ENCODE results near the gene RBMXL3.
"Not testable (repeated sequence)": the region's sequence is repeated elsewhere in the genome, so short reads cannot be mapped to it uniquely, and the experiment has no call there.

RBMXL3 gene

GRCh38 chrX:115189110-115189509 is at the start of gene RBMXL3:
Gene RBMXL3, plus strand, starts transcription at chrX:115189410. Its CDS starts 32 bp downstream, at chrX:115189442.
- no peak for DNase-seq (ENCODE audit: low read depth)

- DNase-seq (ENCODE audit: low read depth), result no peak
Measured at GRCh38 chrX:115142057-115142456, 47.2 kb upstream of the RBMXL3 start.

- no peak for DNase-seq (ENCODE audit: low read depth)
Measured at GRCh38 chrX:115147220-115147619, 42.0 kb upstream of the RBMXL3 start.

GRCh38 chrX:115173181-115173580 is 16.0 kb upstream of the RBMXL3 start:
- no peak for DNase-seq (ENCODE audit: low read depth)

- DNase-seq (ENCODE audit: low read depth), result no peak
Measured at GRCh38 chrX:115174548-115174947, 14.7 kb upstream of the RBMXL3 start.

GRCh38 chrX:115177932-115178331 is 11.3 kb upstream of the RBMXL3 start:
- DNase-seq (ENCODE audit: low read depth), result no peak

- DNase-seq (ENCODE audit: low read depth), result no peak
Measured at GRCh38 chrX:115178473-115178872, 10.7 kb upstream of the RBMXL3 start.

- DNase-seq (ENCODE audit: low read depth), result no peak
Measured at GRCh38 chrX:115183980-115184379, 5.2 kb upstream of the RBMXL3 start.

- DNase-seq (ENCODE audit: low read depth), result no peak
Measured at GRCh38 chrX:115189646-115190635, 731 bp downstream of the RBMXL3 start.

- no peak for DNase-seq (ENCODE audit: low read depth)
Measured at GRCh38 chrX:115190636-115191489, 1.7 kb downstream of the RBMXL3 start.

GRCh38 chrX:115191490-115192243 is 2.5 kb downstream of the RBMXL3 start:
- no peak for DNase-seq (ENCODE audit: low read depth)

GRCh38 chrX:115192244-115192700 is 3.1 kb downstream of the RBMXL3 start:
- no peak for DNase-seq (ENCODE audit: low read depth)

GRCh38 chrX:115204040-115204439 is 14.8 kb downstream of the RBMXL3 start:
- DNase-seq (ENCODE audit: low read depth), result no peak

GRCh38 chrX:115209547-115209946 is 20.3 kb downstream of the RBMXL3 start:
- DNase-seq (ENCODE audit: low read depth), result not testable (repeated sequence)

- DNase-seq (ENCODE audit: low read depth), result no peak
Measured at GRCh38 chrX:115214151-115214550, 24.9 kb downstream of the RBMXL3 start.

- DNase-seq (ENCODE audit: low read depth), result no peak
Measured at GRCh38 chrX:115214605-115215004, 25.4 kb downstream of the RBMXL3 start.

GRCh38 chrX:115217346-115217745 is 28.1 kb downstream of the RBMXL3 start:
- not testable (repeated sequence) for DNase-seq (ENCODE audit: low read depth)

GRCh38 chrX:115226929-115227328 is 37.7 kb downstream of the RBMXL3 start:
- no peak for DNase-seq (ENCODE audit: low read depth)

- no peak for DNase-seq (ENCODE audit: low read depth)
Measured at GRCh38 chrX:115229337-115230003, 40.3 kb downstream of the RBMXL3 start.

GRCh38 chrX:115232933-115233496 is 43.8 kb downstream of the RBMXL3 start:
- no peak for DNase-seq (ENCODE audit: low read depth)

Data from stimulated activated CD8-positive, alpha-beta memory T cell treated with anti-CD3 and anti-CD28 coated beads, Interleukin-15, amount 100 ng/mL, for 24 hours (primary cell).